K562 (cell line): ENCODE data around the gene DCST1. TPM values are rescaled to one million over a fixed set of nuclear protein-coding genes. Genes with fewer than 3 reads are reported as not detected.
A peak's percentile ranks its signal among the peaks of the same experiment; 100 is the strongest.

Experiments
- CHD1 ChIP-seq: fragments of 200-600 bp; sonication (generic); IDR thresholded peaks from one replicate; pipeline ENCODE4 v1.6.1; 2012; ENCODE audit warnings: mild to moderate bottlenecking, moderate library complexity, low read length, inconsistent platforms
- FOXJ2 ChIP-seq: fragments of 200-800 bp; sonication (Bioruptor generic); IDR thresholded peaks from 2 replicates; pipeline ENCODE4 v1.6.1; 2016; ENCODE audit warnings: missing genetic modification characterization, missing compliant biosample characterization
- L3MBTL2 ChIP-seq: fragments of 450-650 bp; IDR thresholded peaks from 2 replicates; pipeline ENCODE4 v1.6.1; 2016; ENCODE audit warnings: mild to moderate bottlenecking, moderate library complexity
- MEF2D ChIP-seq: conservative IDR thresholded peaks from 2 replicates; pipeline ENCODE4 v1.6.1; 2016; ENCODE audit warnings: low read depth, missing genetic modification characterization, missing compliant biosample characterization
- MTA1 ChIP-seq: fragments of 450-650 bp; IDR thresholded peaks from 2 replicates; pipeline ENCODE4 v1.6.1; 2017; ENCODE audit warnings: borderline replicate concordance
- NR2C2 ChIP-seq, 2 experiments: fragments of 200-800 bp in 1 of 2; sonication (Bioruptor generic) in 1 of 2; sonication (generic) in 1 of 2; formaldehyde crosslinking in 1 of 2; IDR thresholded peaks; 2 replicates each; pipeline versions ENCODE4 v1.6.1 to v1.8.0; 2016 to 2022; ENCODE audit warnings: mild to moderate bottlenecking in 1 of 2, missing compliant biosample characterization in 1 of 2, missing genetic modification characterization in 1 of 2, missing genetic modification reagents in 1 of 2
- PHF8 ChIP-seq: fragments of 200-600 bp; sonication (generic); IDR thresholded peaks from 2 replicates; pipeline ENCODE4 v1.6.1; 2012; ENCODE audit warnings: mixed run types, mild to moderate bottlenecking, inconsistent platforms, low read length, moderate library complexity, borderline replicate concordance
- RBFOX2 ChIP-seq: fragments of 200-400 bp; formaldehyde crosslinking; IDR thresholded peaks from 2 replicates; pipeline ENCODE4 v1.6.1; 2017; ENCODE audit warnings: low read depth, mild to moderate bottlenecking, low read length, moderate library complexity
- SIN3A ChIP-seq, 2 experiments: fragments of 150-350 bp in 1 of 2; IDR thresholded peaks; 2 replicates each; pipeline ENCODE4 v1.6.1; 2011 to 2016; ENCODE audit warnings: borderline replicate concordance in 2 of 2, low read depth in 2 of 2, low read length in 2 of 2, mild to moderate bottlenecking in 2 of 2, moderate library complexity in 2 of 2; ENCODE audit not compliant: control insufficient read depth in 1 of 2
- SMARCA5 ChIP-seq: fragments of 450-650 bp; IDR thresholded peaks from 2 replicates; pipeline ENCODE4 v1.6.1; 2016
- SUPT5H ChIP-seq: fragments of 450-650 bp; IDR thresholded peaks from 2 replicates; pipeline ENCODE4 v1.6.1; 2016
- TAF7 ChIP-seq: fragments of 450-650 bp; IDR thresholded peaks from 2 replicates; pipeline ENCODE4 v1.6.1; 2016; ENCODE audit warnings: missing genetic modification characterization, missing compliant biosample characterization
- ZBED1 ChIP-seq: IDR thresholded peaks from 2 replicates; pipeline ENCODE4 v1.6.1; 2014
- ZNF79 ChIP-seq: fragments of 250-450 bp; sonication (Bioruptor Pico); IDR thresholded peaks from 2 replicates; pipeline ENCODE4 v1.4.0; 2020; ENCODE audit warnings: low read depth, mild to moderate bottlenecking, moderate library complexity
- polyA plus RNA-seq, 8 experiments: library from polyadenylated mRNA; depleted of rRNA in 4 of 8; stranded (reverse) in 5 of 8; unstranded in 3 of 8; fragments of >200 nt; fragmentation: Nextera tagmentation in 2 of 8; fragmentation: Illumina TruSeq in 1 of 8; extraction: Ambion mirVana in 2 of 8; extraction: Trizol in 1 of 8; gene quantifications; 2 replicates each; pipeline versions ENCODE4 v1.2.1 to v1.2.3, GENCODE V29; 2011 to 2014; ENCODE audit warnings: inconsistent platforms in 1 of 8, missing spikeins in 1 of 8
- total RNA-seq, 7 experiments: library from RNA; depleted of rRNA in 6 of 7; stranded (reverse); fragments of >200 nt in 6 of 7; fragmentation: Illumina TruSeq in 2 of 7; extraction: Trizol in 2 of 7; gene quantifications; 2 replicates each; pipeline versions ENCODE4 v1.2.1 to v1.2.3, GENCODE V29; 2011 to 2021; ENCODE audit warnings: low replicate concordance in 1 of 7
- TF ChIP-seq, protein P1 (sequence below): fragments of 250-450 bp; sonication (Bioruptor Pico); IDR thresholded peaks from 2 replicates; pipeline ENCODE4 v1.5.0; 2021
- TF ChIP-seq, protein P2 (sequence below): IDR thresholded peaks from 2 replicates; pipeline ENCODE4 v1.6.1; 2011; ENCODE audit warnings: borderline replicate concordance, low read depth, mild to moderate bottlenecking, moderate library complexity, low read length; ENCODE audit not compliant: insufficient read depth, poor library complexity, severe bottlenecking
- TF ChIP-seq, protein P3 (sequence below): fragments of 450-650 bp; formaldehyde crosslinking; conservative IDR thresholded peaks from 2 replicates; pipeline ENCODE4 v1.4.0; 2022; ENCODE audit warnings: mild to moderate bottlenecking, missing genetic modification characterization
- TF ChIP-seq, protein P4 (sequence below): sonication (generic); formaldehyde crosslinking; IDR thresholded peaks from 2 replicates; pipeline ENCODE4 v1.8.1; 2022; ENCODE audit warnings: missing genetic modification reagents
- TF ChIP-seq, protein P5 (sequence below): fragments of 450-650 bp; formaldehyde crosslinking; IDR thresholded peaks from 2 replicates; pipeline ENCODE4 v1.4.0; 2020; ENCODE audit warnings: mild to moderate bottlenecking, mixed read lengths

Gene DCST1
- total and polyA plus RNA-seq, 9 of the 15 experiments (the other 6 are each of a cell fraction or from before 2014, with no cell fraction given) = not detected

DNA sequence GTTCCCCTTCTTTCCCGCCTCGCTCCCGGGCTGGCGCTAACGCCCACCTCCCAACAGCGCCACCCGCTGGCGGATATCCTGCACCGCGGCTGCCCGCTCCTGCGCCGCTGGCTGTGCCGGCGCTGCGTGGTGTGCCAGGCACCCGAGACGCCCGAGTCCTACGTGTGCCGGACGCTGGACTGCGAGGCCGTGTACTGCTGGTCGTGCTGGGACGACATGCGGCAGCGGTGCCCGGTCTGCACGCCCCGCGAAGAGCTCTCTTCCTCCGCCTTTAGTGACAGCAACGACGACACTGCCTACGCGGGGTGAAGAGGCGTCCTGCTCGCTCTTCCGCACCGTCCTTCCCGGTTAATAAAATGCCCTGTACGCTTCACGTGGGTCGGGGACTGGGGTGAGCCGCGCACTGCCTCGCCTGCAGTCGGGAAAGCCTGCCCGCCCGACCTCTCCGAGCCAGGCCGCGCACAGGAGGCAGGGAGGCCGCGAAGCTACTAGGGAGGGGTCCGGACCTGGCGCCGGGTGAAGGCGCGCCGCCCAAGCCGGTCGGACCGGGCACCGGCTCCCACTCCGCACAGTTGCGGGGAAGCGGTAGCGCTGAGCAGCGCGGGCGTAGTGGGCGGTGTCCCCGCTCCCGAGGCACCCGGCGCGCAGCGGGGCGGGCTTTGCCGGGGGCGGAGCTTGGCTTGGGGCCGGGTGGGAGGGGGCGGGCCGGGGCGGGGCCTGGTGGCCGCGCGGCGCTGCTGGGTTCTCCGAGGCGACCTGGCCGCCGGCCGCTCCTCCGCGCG is 17.1 kb downstream of the DCST1 start, which contains the start of gene ADAM15 (continued):
- TF ChIP-seq CHD1 = peak; percentile 54
- TF ChIP-seq, protein P1, sequence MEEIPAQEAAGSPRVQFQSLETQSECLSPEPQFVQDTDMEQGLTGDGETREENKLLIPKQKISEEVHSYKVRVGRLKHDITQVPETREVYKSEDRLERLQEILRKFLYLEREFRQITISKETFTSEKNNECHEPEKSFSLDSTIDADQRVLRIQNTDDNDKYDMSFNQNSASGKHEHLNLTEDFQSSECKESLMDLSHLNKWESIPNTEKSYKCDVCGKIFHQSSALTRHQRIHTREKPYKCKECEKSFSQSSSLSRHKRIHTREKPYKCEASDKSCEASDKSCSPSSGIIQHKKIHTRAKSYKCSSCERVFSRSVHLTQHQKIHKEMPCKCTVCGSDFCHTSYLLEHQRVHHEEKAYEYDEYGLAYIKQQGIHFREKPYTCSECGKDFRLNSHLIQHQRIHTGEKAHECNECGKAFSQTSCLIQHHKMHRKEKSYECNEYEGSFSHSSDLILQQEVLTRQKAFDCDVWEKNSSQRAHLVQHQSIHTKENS = no peak
- peak; percentile 69; the same call in 1 of the 2 replicates for TF ChIP-seq ZBED1
- TF ChIP-seq ZNF79 (CRISPR knock-in tag) = no peak
- TF ChIP-seq PHF8 = peak; percentile 77; the same call in 1 of the 2 replicates
- TF ChIP-seq SUPT5H = peak; percentile 67; the same call in 1 of the 2 replicates
- peak in 1 of 2 experiments; percentile 63; a peak in 1 of 4 replicates for TF ChIP-seq SIN3A (IDR thresholded peaks at IDR 0.05; ENCODE audit: borderline replicate concordance in 2 of 2, control insufficient read depth in 1 of 2, low read depth in 2 of 2, low read length in 2 of 2)
- TF ChIP-seq, protein P2, sequence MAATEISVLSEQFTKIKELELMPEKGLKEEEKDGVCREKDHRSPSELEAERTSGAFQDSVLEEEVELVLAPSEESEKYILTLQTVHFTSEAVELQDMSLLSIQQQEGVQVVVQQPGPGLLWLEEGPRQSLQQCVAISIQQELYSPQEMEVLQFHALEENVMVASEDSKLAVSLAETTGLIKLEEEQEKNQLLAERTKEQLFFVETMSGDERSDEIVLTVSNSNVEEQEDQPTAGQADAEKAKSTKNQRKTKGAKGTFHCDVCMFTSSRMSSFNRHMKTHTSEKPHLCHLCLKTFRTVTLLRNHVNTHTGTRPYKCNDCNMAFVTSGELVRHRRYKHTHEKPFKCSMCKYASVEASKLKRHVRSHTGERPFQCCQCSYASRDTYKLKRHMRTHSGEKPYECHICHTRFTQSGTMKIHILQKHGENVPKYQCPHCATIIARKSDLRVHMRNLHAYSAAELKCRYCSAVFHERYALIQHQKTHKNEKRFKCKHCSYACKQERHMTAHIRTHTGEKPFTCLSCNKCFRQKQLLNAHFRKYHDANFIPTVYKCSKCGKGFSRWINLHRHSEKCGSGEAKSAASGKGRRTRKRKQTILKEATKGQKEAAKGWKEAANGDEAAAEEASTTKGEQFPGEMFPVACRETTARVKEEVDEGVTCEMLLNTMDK = peak; percentile 92
- TF ChIP-seq, protein P3, sequence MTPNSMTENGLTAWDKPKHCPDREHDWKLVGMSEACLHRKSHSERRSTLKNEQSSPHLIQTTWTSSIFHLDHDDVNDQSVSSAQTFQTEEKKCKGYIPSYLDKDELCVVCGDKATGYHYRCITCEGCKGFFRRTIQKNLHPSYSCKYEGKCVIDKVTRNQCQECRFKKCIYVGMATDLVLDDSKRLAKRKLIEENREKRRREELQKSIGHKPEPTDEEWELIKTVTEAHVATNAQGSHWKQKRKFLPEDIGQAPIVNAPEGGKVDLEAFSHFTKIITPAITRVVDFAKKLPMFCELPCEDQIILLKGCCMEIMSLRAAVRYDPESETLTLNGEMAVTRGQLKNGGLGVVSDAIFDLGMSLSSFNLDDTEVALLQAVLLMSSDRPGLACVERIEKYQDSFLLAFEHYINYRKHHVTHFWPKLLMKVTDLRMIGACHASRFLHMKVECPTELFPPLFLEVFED (CRISPR knock-in tag) = no peak
- peak; percentile 83 for TF ChIP-seq RBFOX2
- TF ChIP-seq, protein P4, sequence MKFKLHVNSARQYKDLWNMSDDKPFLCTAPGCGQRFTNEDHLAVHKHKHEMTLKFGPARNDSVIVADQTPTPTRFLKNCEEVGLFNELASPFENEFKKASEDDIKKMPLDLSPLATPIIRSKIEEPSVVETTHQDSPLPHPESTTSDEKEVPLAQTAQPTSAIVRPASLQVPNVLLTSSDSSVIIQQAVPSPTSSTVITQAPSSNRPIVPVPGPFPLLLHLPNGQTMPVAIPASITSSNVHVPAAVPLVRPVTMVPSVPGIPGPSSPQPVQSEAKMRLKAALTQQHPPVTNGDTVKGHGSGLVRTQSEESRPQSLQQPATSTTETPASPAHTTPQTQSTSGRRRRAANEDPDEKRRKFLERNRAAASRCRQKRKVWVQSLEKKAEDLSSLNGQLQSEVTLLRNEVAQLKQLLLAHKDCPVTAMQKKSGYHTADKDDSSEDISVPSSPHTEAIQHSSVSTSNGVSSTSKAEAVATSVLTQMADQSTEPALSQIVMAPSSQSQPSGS (CRISPR knock-in tag) = no peak
- no peak for TF ChIP-seq FOXJ2
- peak; percentile 26; the same call in 1 of the 2 replicates for TF ChIP-seq MTA1
- 0 out of 2 replicates have a peak, but pooled peaks have one; percentile 8 for TF ChIP-seq MEF2D
- TF ChIP-seq, protein P5, sequence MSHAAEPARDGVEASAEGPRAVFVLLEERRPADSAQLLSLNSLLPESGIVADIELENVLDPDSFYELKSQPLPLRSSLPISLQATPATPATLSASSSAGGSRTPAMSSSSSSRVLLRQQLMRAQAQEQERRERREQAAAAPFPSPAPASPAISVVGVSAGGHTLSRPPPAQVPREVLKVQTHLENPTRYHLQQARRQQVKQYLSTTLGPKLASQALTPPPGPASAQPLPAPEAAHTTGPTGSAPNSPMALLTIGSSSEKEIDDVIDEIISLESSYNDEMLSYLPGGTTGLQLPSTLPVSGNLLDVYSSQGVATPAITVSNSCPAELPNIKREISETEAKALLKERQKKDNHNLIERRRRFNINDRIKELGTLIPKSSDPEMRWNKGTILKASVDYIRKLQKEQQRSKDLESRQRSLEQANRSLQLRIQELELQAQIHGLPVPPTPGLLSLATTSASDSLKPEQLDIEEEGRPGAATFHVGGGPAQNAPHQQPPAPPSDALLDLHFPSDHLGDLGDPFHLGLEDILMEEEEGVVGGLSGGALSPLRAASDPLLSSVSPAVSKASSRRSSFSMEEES (CRISPR knock-in tag) = no peak
- no peak for TF ChIP-seq NR2C2 (CRISPR knock-in tag; IDR thresholded peaks at IDR 0.05)
- peak; percentile 49; the same call in 1 of the 2 replicates for TF ChIP-seq NR2C2 (tag; IDR thresholded peaks at IDR 0.05)
- no peak for TF ChIP-seq TAF7 (tag)
- TF ChIP-seq SMARCA5 = 0 out of 2 replicates have a peak, but pooled peaks have one; percentile 36
- TF ChIP-seq L3MBTL2 = peak; percentile 89
